ENCODE data around the gene FBN2. TPM values are rescaled to one million over a fixed set of nuclear protein-coding genes. Genes with fewer than 3 reads are reported as not detected.
"Not testable (repeated sequence)": the region's sequence is repeated elsewhere in the genome, so short reads cannot be mapped to it uniquely, and the experiment has no call there.

Gene FBN2
- total RNA-seq, 1 donor from 2014 or later = 6.6 TPM

DNA sequence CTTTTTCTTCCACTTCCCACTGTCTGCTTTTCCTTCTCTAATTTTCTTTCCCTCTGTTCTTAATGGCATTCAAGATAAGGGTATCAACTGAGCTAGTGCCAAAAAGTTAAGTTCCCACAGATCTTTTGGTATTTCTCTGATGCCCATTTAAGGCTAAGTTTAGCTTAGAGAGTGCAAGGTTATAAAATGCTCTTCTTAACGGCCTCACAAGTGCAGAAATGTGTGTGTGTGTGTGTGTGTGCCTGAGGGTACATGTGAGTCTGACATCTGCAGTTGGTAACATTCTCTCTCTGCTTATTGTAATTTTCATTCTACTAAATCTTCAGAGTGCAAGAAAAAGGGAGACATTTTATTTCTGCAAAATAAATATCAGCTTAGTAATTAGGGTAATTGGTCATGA, 24.2 kb downstream of the FBN2 start:
- Mint-ChIP-seq H3K27me3 (no peaks in the 10 kb centered on the region), H3K4me3 (ENCODE audit: low read depth) (no peak overlapping the region), H3K36me3 (ENCODE audit: insufficient read depth) (no peaks in the 10 kb centered on the region), H3K4me1 (ENCODE audit: low read depth) (peaks cover 5% of the 10 kb centered on the region), H3K27ac (peak overlapping the region; percentile 1), H3K9me3 (ENCODE audit: low read depth) (no peaks in the 10 kb centered on the region)
- TF ChIP-seq, protein P1, sequence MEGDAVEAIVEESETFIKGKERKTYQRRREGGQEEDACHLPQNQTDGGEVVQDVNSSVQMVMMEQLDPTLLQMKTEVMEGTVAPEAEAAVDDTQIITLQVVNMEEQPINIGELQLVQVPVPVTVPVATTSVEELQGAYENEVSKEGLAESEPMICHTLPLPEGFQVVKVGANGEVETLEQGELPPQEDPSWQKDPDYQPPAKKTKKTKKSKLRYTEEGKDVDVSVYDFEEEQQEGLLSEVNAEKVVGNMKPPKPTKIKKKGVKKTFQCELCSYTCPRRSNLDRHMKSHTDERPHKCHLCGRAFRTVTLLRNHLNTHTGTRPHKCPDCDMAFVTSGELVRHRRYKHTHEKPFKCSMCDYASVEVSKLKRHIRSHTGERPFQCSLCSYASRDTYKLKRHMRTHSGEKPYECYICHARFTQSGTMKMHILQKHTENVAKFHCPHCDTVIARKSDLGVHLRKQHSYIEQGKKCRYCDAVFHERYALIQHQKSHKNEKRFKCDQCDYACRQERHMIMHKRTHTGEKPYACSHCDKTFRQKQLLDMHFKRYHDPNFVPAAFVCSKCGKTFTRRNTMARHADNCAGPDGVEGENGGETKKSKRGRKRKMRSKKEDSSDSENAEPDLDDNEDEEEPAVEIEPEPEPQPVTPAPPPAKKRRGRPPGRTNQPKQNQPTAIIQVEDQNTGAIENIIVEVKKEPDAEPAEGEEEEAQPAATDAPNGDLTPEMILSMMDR (IDR thresholded peaks at IDR 0.05; ENCODE audit: unreplicated experiment) = no peak
- no peak for DNase-seq (ENCODE audit: low spot score, unreplicated experiment)

DNA sequence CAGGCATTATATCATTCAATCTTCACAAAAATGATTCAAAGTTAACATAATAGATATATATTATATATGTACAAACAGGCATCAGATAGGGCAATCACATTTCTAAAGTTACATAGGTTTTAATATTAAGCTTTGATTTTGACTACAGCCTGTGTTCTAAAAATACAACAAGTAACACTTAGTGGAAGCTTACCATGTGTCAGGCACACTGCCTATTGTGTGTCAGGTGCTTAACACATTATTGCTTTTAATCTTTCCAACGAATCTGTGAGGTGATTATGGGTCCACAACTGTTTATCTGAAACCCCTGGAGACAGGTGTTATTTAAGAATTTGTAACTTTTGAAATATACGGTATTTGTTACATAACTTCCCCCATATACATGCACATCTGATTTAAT, 25.2 kb downstream of the FBN2 start:
- H3K27me3 Mint-ChIP-seq = no peaks in the 10 kb centered on the region
- DNase-seq (ENCODE audit: low spot score, unreplicated experiment) = no peak
- H3K9me3 Mint-ChIP-seq (ENCODE audit: low read depth) = peaks cover 4% of the 10 kb centered on the region
- TF ChIP-seq, protein P1 (IDR thresholded peaks at IDR 0.05; ENCODE audit: unreplicated experiment) = no peak
- H3K36me3 Mint-ChIP-seq (ENCODE audit: insufficient read depth) = peaks cover 1% of the 10 kb centered on the region
- H3K4me1 Mint-ChIP-seq (ENCODE audit: low read depth) = peaks cover 5% of the 10 kb centered on the region
- H3K27ac Mint-ChIP-seq = no peak overlapping the region
- no peak overlapping the region for H3K4me3 Mint-ChIP-seq (ENCODE audit: low read depth)

DNA sequence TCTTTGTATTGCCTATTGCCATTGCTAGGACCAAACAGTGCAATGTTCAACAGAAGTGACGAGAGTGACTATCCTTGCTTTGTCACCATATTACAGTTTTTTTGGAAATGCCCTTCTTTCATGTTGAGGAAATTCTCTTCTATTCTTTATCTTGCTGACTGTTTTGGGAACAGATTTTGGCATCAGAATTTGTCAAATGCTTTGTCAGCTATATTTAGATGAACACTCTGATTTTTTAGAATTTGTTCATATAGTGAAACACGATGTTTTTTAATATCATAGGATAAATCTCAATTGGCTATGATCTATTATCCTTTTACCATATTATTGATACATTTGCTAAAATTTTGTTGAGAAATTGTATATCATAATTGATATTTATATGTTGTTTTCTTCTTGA, 31.4 kb downstream of the FBN2 start:
- peaks cover 26% of the 10 kb centered on the region for H3K9me3 Mint-ChIP-seq (ENCODE audit: low read depth)
- TF ChIP-seq, protein P1 (IDR thresholded peaks at IDR 0.05; ENCODE audit: unreplicated experiment) = no peak
- H3K27ac Mint-ChIP-seq = no peak overlapping the region
- H3K36me3 Mint-ChIP-seq (ENCODE audit: insufficient read depth) = peaks cover 13% of the 10 kb centered on the region
- no peaks in the 10 kb centered on the region for H3K4me1 Mint-ChIP-seq (ENCODE audit: low read depth)
- H3K4me3 Mint-ChIP-seq (ENCODE audit: low read depth) = no peak overlapping the region
- DNase-seq (ENCODE audit: low spot score, unreplicated experiment) = no peak
- no peaks in the 10 kb centered on the region for H3K27me3 Mint-ChIP-seq

DNA sequence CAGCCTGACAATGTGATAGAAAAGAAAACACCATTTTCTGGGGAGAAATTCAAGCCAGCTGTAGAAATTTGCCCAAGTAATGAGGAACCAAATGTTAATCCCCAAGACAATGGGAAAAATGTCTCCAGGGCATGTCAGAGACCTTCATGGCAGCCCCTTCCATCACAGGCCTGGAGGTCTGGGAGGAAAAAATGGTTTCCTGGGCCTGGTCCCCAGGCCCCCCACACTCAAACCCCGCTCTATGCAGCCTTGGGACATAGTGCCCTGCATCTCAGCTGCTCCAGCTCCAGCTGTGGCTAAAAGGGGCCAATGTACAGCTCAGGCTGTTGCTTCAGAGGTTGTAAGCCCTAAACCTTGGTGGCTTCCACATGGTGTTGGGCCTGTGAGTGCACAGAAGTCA, 34.3 kb downstream of the FBN2 start:
- DNase-seq (ENCODE audit: low spot score, unreplicated experiment); H3K4me3 Mint-ChIP-seq (ENCODE audit: low read depth); H3K4me1 Mint-ChIP-seq (ENCODE audit: low read depth); H3K27me3 Mint-ChIP-seq; H3K27ac Mint-ChIP-seq: not testable (repeated sequence)
- H3K36me3 Mint-ChIP-seq (ENCODE audit: insufficient read depth) = peaks cover 13% of the 10 kb centered on the region
- peaks cover 26% of the 10 kb centered on the region for H3K9me3 Mint-ChIP-seq (ENCODE audit: low read depth)

DNA sequence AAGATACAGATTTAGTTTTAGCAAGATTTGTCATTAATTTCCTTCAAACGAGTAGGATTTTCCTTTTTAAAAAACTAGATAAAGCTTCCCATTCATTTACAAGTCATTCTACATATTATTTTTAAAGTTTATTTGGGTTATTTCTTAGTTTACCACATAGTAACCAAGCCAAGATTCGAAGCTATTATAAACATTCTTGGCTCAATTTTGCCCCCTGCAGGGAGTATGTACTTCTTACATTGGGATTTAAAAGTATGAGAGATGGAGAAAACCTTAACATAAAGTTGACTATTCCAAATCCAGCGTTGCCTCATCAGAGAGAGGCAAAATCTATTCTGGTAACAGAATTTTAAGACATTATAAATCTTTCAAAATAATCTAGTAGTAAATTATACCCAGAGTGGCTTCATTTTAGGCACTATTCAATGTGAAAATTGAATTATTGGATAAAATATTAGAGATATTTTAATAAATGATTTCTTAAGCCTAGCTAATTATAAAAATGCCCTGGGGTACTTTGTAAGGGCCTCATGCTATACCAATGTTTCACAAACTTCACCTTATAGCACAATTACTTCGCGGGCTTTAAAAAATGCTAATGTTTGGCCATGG, 39.1 kb downstream of the FBN2 start:
- Mint-ChIP-seq H3K27ac (no peak overlapping the region), H3K4me1 (ENCODE audit: low read depth) (no peaks in the 10 kb centered on the region), H3K4me3 (ENCODE audit: low read depth) (no peak overlapping the region), H3K27me3 (no peaks in the 10 kb centered on the region), H3K9me3 (ENCODE audit: low read depth) (peaks cover 8% of the 10 kb centered on the region), H3K36me3 (ENCODE audit: insufficient read depth) (peaks cover 6% of the 10 kb centered on the region)
- no peak for DNase-seq (ENCODE audit: low spot score, unreplicated experiment)
- TF ChIP-seq, protein P1 (IDR thresholded peaks at IDR 0.05; ENCODE audit: unreplicated experiment) = peak; percentile 67

DNA sequence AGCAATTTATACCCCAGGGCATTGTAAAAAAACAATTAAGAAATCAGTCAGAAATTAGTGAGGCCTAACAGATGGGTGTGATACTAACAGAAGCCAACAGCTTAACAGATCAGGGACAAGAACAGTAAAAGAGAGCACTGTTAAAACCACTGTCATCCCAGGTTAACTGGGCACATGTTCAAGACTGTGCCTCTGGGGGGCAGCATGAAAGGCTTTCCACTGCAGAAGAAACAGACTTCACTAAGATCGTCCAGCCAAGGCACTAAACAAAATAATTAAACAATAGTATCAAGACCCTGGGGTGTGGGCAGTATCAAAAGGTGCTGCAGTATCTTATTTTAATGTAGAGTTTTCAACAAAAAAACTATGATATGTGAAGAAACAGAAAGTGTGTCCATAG, 43.5 kb downstream of the FBN2 start:
- TF ChIP-seq, protein P1 (IDR thresholded peaks at IDR 0.05; ENCODE audit: unreplicated experiment) = peak; percentile 36
- no peak overlapping the region for H3K4me3 Mint-ChIP-seq (ENCODE audit: low read depth)
- no peaks in the 10 kb centered on the region for H3K4me1 Mint-ChIP-seq (ENCODE audit: low read depth)
- no peaks in the 10 kb centered on the region for H3K9me3 Mint-ChIP-seq (ENCODE audit: low read depth)
- no peak for DNase-seq (ENCODE audit: low spot score, unreplicated experiment)
- H3K27ac Mint-ChIP-seq = no peak overlapping the region
- H3K36me3 Mint-ChIP-seq (ENCODE audit: insufficient read depth) = no peaks in the 10 kb centered on the region
- H3K27me3 Mint-ChIP-seq = no peaks in the 10 kb centered on the region
